Keratinocyte (primary cell): Measurements from ENCODE around the gene DDX42. TPM values are rescaled to one million over a fixed set of nuclear protein-coding genes. Genes with fewer than 3 reads are reported as not detected.
"Not testable (repeated sequence)": the region's sequence is repeated elsewhere in the genome, so short reads cannot be mapped to it uniquely, and the experiment has no call there.

Source experiments
- DNase-seq: peaks from one replicate; pipeline ENCODE4 v3.0.0-alpha.2; 2011; ENCODE audit warnings: low read depth, missing footprints, low spot score
- FAIRE-seq: peaks from 2 replicates; lab custom pipeline; 2011; peaks lifted over from hg19 to GRCh38; lab: Jason Lieb, UNC
- H2AFZ ChIP-seq: 2 replicates; pipeline ENCODE4 v1.6.0; 2012; ENCODE audit warnings: low read length, control low read depth, inconsistent platforms; ENCODE audit not compliant: control insufficient read depth
- H3K27ac ChIP-seq: 2 replicates; pipeline ENCODE4 v1.5.1; 2011; ENCODE audit warnings: low read length; ENCODE audit not compliant: control insufficient read depth, insufficient read depth
- H3K27me3 ChIP-seq: 3 replicates; pipeline ENCODE4 v1.6.0; 2011; ENCODE audit warnings: low read length; ENCODE audit not compliant: control insufficient read depth, insufficient read depth; ENCODE audit errors: extremely low read depth
- H3K36me3 ChIP-seq, 2 experiments: 2 replicates in 1 of 2; 3 replicates in 1 of 2; pipeline ENCODE4 v1.5.1; 2011; ENCODE audit warnings: low read length in 2 of 2, mild to moderate bottlenecking in 1 of 2; ENCODE audit not compliant: control insufficient read depth in 2 of 2, insufficient read depth in 2 of 2; ENCODE audit errors: extremely low read depth in 1 of 2
- H3K4me1 ChIP-seq: 3 replicates; pipeline ENCODE4 v1.5.1; 2011; ENCODE audit warnings: low read length; ENCODE audit not compliant: control insufficient read depth, insufficient read depth; ENCODE audit errors: extremely low read depth
- H3K4me2 ChIP-seq: 3 replicates; pipeline ENCODE4 v1.6.0; 2011; ENCODE audit warnings: low read depth, low read length; ENCODE audit not compliant: control insufficient read depth, insufficient read depth; ENCODE audit errors: extremely low read depth
- H3K4me3 ChIP-seq, 3 experiments: fragments of 200-600 bp in 1 of 3; sonication (generic) in 1 of 3; 2 replicates in 2 of 3; 3 replicates in 1 of 3; pipeline ENCODE4 v1.5.1; 2011 to 2016; ENCODE audit warnings: low read length in 3 of 3, mild to moderate bottlenecking in 3 of 3, control low read depth in 2 of 3, inconsistent platforms in 1 of 3, low read depth in 1 of 3, mixed read lengths in 1 of 3, mixed run types in 1 of 3, moderate library complexity in 1 of 3; ENCODE audit not compliant: control insufficient read depth in 2 of 3, insufficient read depth in 2 of 3; ENCODE audit errors: extremely low read depth in 1 of 3
- H3K79me2 ChIP-seq: 2 replicates; pipeline ENCODE4 v1.6.0; 2012; ENCODE audit warnings: low read length; ENCODE audit not compliant: control insufficient read depth, insufficient read depth
- H3K9ac ChIP-seq: 3 replicates; pipeline ENCODE4 v1.6.0; 2011; ENCODE audit warnings: low read length; ENCODE audit not compliant: control insufficient read depth, insufficient read depth; ENCODE audit errors: extremely low read depth
- H3K9me1 ChIP-seq: 3 replicates; pipeline ENCODE4 v1.6.0; 2011; ENCODE audit warnings: low read length; ENCODE audit not compliant: control insufficient read depth, insufficient read depth; ENCODE audit errors: extremely low read depth
- H3K9me3 ChIP-seq: 2 replicates; pipeline ENCODE4 v1.5.1; 2012; ENCODE audit warnings: low read depth, low read length; ENCODE audit not compliant: control insufficient read depth
- H4K20me1 ChIP-seq: 3 replicates; pipeline ENCODE4 v1.6.0; 2011; ENCODE audit warnings: low read length; ENCODE audit not compliant: control insufficient read depth, insufficient read depth; ENCODE audit errors: extremely low read depth
- CTCF ChIP-seq, 3 experiments: IDR thresholded peaks in 1 of 3; conservative IDR thresholded peaks in 1 of 3; optimal IDR thresholded peaks in 1 of 3; 2 replicates in 2 of 3; 3 replicates in 1 of 3; pipeline versions ENCODE3 to v1.5.1; 2011; ENCODE audit warnings: low read length in 3 of 3, mild to moderate bottlenecking in 3 of 3, moderate library complexity in 2 of 3, control low read depth in 1 of 3, inconsistent platforms in 1 of 3; ENCODE audit not compliant: insufficient read depth in 2 of 3; ENCODE audit errors: extremely low read depth in 1 of 3
- EZH2 ChIP-seq: IDR thresholded peaks from one replicate; pipeline ENCODE4 v1.6.1; 2012; ENCODE audit warnings: inconsistent platforms, mild to moderate bottlenecking, low read length, moderate library complexity
- dilution Hi-C: fragments of 300-500 bp; cut with MboI; formaldehyde crosslinking; loops from one replicate; pipeline ENCODE4 v1.7.0; 2020; ENCODE audit warnings: low sequenced_read_pairs; ENCODE audit not compliant: extremely low pct_ligation_motif_present
- polyA plus RNA-seq, 5 experiments: library from polyadenylated mRNA; depleted of rRNA in 3 of 5; stranded (reverse) in 3 of 5; stranded (forward) in 1 of 5; unstranded in 1 of 5; fragments of >200 nt; gene quantifications; 1 replicate in 1 of 5; 2 replicates in 3 of 5; 3 replicates in 1 of 5; pipeline versions ENCODE4 v1.2.1 to v1.2.3, GENCODE V29; 2011 to 2012; ENCODE audit warnings: missing spikeins in 2 of 5, low read depth in 1 of 5, low replicate concordance in 1 of 5

DDX42 gene
- polyA plus RNA-seq, 1 donor (not counting 4 experiments of a cell fraction or from before 2014, with no cell fraction given), result 116 TPM

- Histone ChIP-seq H3K4me2 (no peak overlapping the region), H3K9ac (no peak overlapping the region), H3K9me1 (no peaks in the 10 kb centered on the region), H2AFZ (no peak overlapping the region), H3K4me1 (no peaks in the 10 kb centered on the region), H3K36me3 (no peaks in the 10 kb centered on the region), H4K20me1 (no peaks in the 10 kb centered on the region), H3K9me3 (no peaks in the 10 kb centered on the region), H3K4me3 (no peak overlapping the region), H3K27me3 (peaks cover 5% of the 10 kb centered on the region), H3K27ac (no peak overlapping the region), H3K79me2 (no peaks in the 10 kb centered on the region)
- DNase-seq, result no peak
- no peak for FAIRE-seq
- TF ChIP-seq CTCF (optimal IDR thresholded peaks at IDR 0.05 in 1 of 3, IDR thresholded peaks at IDR 0.05 in 1 of 3, conservative IDR thresholded peaks at IDR 0.05 in 1 of 3; ENCODE audit: extremely low read depth in 1 of 3, insufficient read depth in 2 of 3, low read length in 3 of 3) (no peak), EZH2 (no peak)
- dilution Hi-C loops, result no loop called here
Observed at GRCh38 chr17:63854709-63855108, 80.7 kb downstream of the DDX42 start.

GRCh38 chr17:63855185-63855584, 81.2 kb downstream of the DDX42 start:
- Histone ChIP-seq H3K9ac (no peak overlapping the region), H3K9me3 (no peaks in the 10 kb centered on the region), H4K20me1 (no peaks in the 10 kb centered on the region), H3K79me2 (no peaks in the 10 kb centered on the region), H3K4me2 (no peak overlapping the region), H2AFZ (no peak overlapping the region), H3K9me1 (no peaks in the 10 kb centered on the region), H3K36me3 (no peaks in the 10 kb centered on the region), H3K4me1 (no peaks in the 10 kb centered on the region), H3K27ac (no peak overlapping the region), H3K4me3 (no peak overlapping the region), H3K27me3 (peaks cover 4% of the 10 kb centered on the region)
- dilution Hi-C loops, result no loop called here
- TF ChIP-seq EZH2 (no peak), CTCF (optimal IDR thresholded peaks at IDR 0.05 in 1 of 3, IDR thresholded peaks at IDR 0.05 in 1 of 3, conservative IDR thresholded peaks at IDR 0.05 in 1 of 3; ENCODE audit: extremely low read depth in 1 of 3, insufficient read depth in 2 of 3, low read length in 3 of 3) (no peak)
- FAIRE-seq (no peak), DNase-seq (no peak)

- H3K79me2 ChIP-seq, FAIRE-seq, H3K27me3 ChIP-seq, H3K9me1 ChIP-seq, H3K4me2 ChIP-seq, H3K36me3 ChIP-seq, DNase-seq, H3K27ac ChIP-seq, dilution Hi-C loops, H3K9ac ChIP-seq, H3K4me3 ChIP-seq, H3K4me1 ChIP-seq, H4K20me1 ChIP-seq, H2AFZ ChIP-seq, H3K9me3 ChIP-seq: not testable (repeated sequence)
Observed at GRCh38 chr17:63856425-63856824, 82.5 kb downstream of the DDX42 start.
